Smooth muscle cell (in vitro differentiated cells): ENCODE data around the gene IL26. TPM values are rescaled to one million over a fixed set of nuclear protein-coding genes. Genes with fewer than 3 reads are reported as not detected.

ENCODE experiments used
- DNase-seq: peaks from one replicate; lab custom pipeline; 2025; ENCODE audit not compliant: unreplicated experiment; lab: John Stamatoyannopoulos, UW
- H2AFZ ChIP-seq: fragments of 200-600 bp; sonication (generic); 2 replicates; pipeline ENCODE4 v1.6.0; 2016; ENCODE audit warnings: antibody characterized with exemption, low read depth, mild to moderate bottlenecking
- H3F3A ChIP-seq: fragments of 200-600 bp; sonication (generic); 2 replicates; pipeline ENCODE4 v1.6.0; 2017; ENCODE audit warnings: antibody characterized with exemption, low read depth
- H3K27ac ChIP-seq: fragments of 200-600 bp; sonication (generic); 2 replicates; pipeline ENCODE4 v1.5.1; 2016; ENCODE audit warnings: low read depth, mild to moderate bottlenecking
- H3K27me3 ChIP-seq: fragments of 200-600 bp; sonication (generic); 2 replicates; pipeline ENCODE4 v1.6.1; 2016; ENCODE audit warnings: low read depth, mild to moderate bottlenecking
- H3K36me3 ChIP-seq: fragments of 200-600 bp; sonication (generic); 2 replicates; pipeline ENCODE4 v1.5.1; 2016; ENCODE audit warnings: low read depth
- H3K4me1 ChIP-seq: fragments of 200-600 bp; sonication (generic); 2 replicates; pipeline ENCODE4 v1.5.1; 2016; ENCODE audit warnings: low read depth
- H3K4me2 ChIP-seq: fragments of 200-600 bp; sonication (generic); 2 replicates; pipeline ENCODE4 v1.6.0; 2016; ENCODE audit warnings: mild to moderate bottlenecking
- H3K4me3 ChIP-seq: fragments of 200-600 bp; sonication (generic); 2 replicates; pipeline ENCODE4 v1.5.1; 2016; ENCODE audit warnings: mild to moderate bottlenecking
- H3K79me2 ChIP-seq: fragments of 200-600 bp; sonication (generic); 2 replicates; pipeline ENCODE4 v1.6.0; 2016; ENCODE audit warnings: low read depth, mild to moderate bottlenecking
- H3K9ac ChIP-seq: fragments of 200-600 bp; sonication (generic); 2 replicates; pipeline ENCODE4 v1.6.0; 2016; ENCODE audit warnings: low read depth
- H3K9me3 ChIP-seq: fragments of 200-600 bp; sonication (generic); replicated peaks from 2 replicates; pipeline ENCODE4 v1.5.1; 2016; ENCODE audit warnings: low read depth
- H4K20me1 ChIP-seq: fragments of 200-600 bp; sonication (generic); 2 replicates; pipeline ENCODE4 v1.6.0; 2016; ENCODE audit warnings: low read depth
- CTCF ChIP-seq: fragments of 200-600 bp; sonication (generic); IDR thresholded peaks from 2 replicates; pipeline ENCODE4 v1.5.1; 2017; ENCODE audit warnings: borderline replicate concordance, mild to moderate bottlenecking, antibody characterized with exemption; ENCODE audit not compliant: insufficient read depth, poor library complexity, severe bottlenecking
- WGBS: methylation state at CpG from one replicate; pipeline ENCODE4 v1.1.7; 2016; ENCODE audit warnings: low lambda C conversion rate; 5-methylcytosine and 5-hydroxymethylcytosine counted together
- polyA plus RNA-seq: library from polyadenylated mRNA; unstranded; fragments of >200 nt; fragmentation: Nextera tagmentation; extraction: Ambion mirVana; gene quantifications from 2 replicates; pipeline ENCODE4 v1.2.1, GENCODE V29; 2016
- total RNA-seq: library from RNA; depleted of rRNA; stranded (reverse); fragments of >200 nt; gene quantifications from 2 replicates; pipeline ENCODE4 v1.2.3, GENCODE V29; 2014

The IL26 gene
- total and polyA plus RNA-seq, 2 experiments from 2014 or later = not detected

DNA sequence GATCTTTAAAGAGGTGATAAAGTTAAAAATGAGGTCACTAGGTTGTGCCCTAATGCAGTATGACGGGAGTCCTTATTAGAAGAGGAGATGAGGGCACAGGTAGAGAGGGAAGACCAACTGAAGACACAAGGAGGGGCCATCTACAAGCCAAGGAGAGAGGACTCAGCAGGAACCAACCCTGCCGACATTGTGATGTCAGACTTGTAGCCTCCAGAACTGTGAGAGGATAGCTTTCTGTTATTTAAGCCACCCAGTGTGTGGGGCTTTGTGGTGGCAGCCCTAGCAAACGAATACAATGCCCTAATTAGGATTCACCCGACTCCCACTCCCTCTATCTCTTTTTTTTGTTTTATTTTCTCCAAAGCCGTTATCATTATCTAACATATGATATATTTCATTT is 7.9 kb upstream of the IL26 start:
- WGBS = 79% methylated on average over 5 of the region's 5 CpGs
- Histone ChIP-seq H3K4me2 (no peak overlapping the region), H3K79me2 (no peaks in the 10 kb centered on the region), H3K36me3 (no peaks in the 10 kb centered on the region), H3K27me3 (peaks cover 25% of the 10 kb centered on the region), H3F3A (no peaks in the 10 kb centered on the region), H4K20me1 (no peaks in the 10 kb centered on the region), H3K9ac (no peak overlapping the region), H3K4me1 (peaks cover 8% of the 10 kb centered on the region), H2AFZ (no peak overlapping the region), H3K27ac (no peak overlapping the region), H3K4me3 (no peak overlapping the region), H3K9me3 (no peaks in the 10 kb centered on the region)
- no peak for DNase-seq
- no peak for TF ChIP-seq CTCF

DNA sequence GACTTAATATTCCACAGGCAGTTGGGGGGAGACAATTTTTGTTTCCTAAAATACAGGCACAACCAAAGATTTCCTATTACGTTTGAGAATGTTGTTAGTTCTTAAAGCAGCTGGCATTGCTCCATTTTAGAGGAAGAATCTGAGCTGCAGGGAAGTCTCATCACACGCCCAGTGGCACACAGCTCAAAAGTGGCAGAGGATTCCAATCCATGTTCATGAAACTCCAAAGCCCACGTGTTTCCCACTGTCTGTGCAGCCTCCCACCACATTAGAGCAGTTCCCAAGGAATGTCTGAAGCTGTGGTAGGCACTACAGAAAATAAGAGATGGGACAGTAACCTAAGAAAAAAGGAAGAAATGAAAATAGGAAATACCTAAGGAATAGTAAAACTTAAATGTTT is 6.1 kb upstream of the IL26 start:
- no peaks in the 10 kb centered on the region for H4K20me1 ChIP-seq
- DNase-seq = no peak
- H3K27me3 ChIP-seq = peaks cover 25% of the 10 kb centered on the region
- no peaks in the 10 kb centered on the region for H3K79me2 ChIP-seq
- no peak for TF ChIP-seq CTCF
- H3K9ac ChIP-seq = no peak overlapping the region
- 33% methylated on average over 3 of the region's 3 CpGs for WGBS
- no peak overlapping the region for H3K4me3 ChIP-seq
- no peaks in the 10 kb centered on the region for H3F3A ChIP-seq
- H3K4me1 ChIP-seq = peaks cover under 1% of the 10 kb centered on the region
- no peaks in the 10 kb centered on the region for H3K36me3 ChIP-seq
- H2AFZ ChIP-seq = no peak overlapping the region
- no peaks in the 10 kb centered on the region for H3K9me3 ChIP-seq
- no peak overlapping the region for H3K4me2 ChIP-seq
- H3K27ac ChIP-seq = no peak overlapping the region

GRCh38 chr12:68231229-68231628 is 5.6 kb upstream of the IL26 start:
- no peak overlapping the region for H3K27ac ChIP-seq
- DNase-seq = no peak
- H3K9me3 ChIP-seq = no peaks in the 10 kb centered on the region
- H4K20me1 ChIP-seq = no peaks in the 10 kb centered on the region
- no peaks in the 10 kb centered on the region for H3K79me2 ChIP-seq
- TF ChIP-seq CTCF = no peak
- no peak overlapping the region for H2AFZ ChIP-seq
- no peaks in the 10 kb centered on the region for H3K4me1 ChIP-seq
- peaks cover 25% of the 10 kb centered on the region for H3K27me3 ChIP-seq
- no peak overlapping the region for H3K4me3 ChIP-seq
- H3K9ac ChIP-seq = no peak overlapping the region
- no peaks in the 10 kb centered on the region for H3K36me3 ChIP-seq
- no peaks in the 10 kb centered on the region for H3F3A ChIP-seq
- no peak overlapping the region for H3K4me2 ChIP-seq

DNA sequence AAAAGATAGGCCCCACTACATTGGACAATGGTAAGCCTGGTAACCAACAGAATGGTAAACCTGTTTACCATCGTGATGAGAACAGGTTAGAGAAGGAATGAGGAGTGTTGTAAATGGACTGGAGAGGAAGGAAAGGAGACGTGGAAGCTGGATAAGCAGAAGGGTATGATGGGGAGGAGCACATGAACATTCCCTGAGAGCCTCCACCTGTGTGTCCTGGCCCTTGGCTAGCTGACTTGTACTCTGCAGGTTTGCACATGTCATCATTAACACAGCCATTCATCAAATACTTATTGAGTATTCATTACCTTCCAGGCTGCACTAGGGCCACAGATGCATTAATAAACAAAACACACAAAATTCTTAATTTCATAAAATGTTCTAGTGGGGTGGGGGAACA is 4.3 kb upstream of the IL26 start:
- H2AFZ ChIP-seq = no peak overlapping the region
- no peak overlapping the region for H3K27ac ChIP-seq
- no peaks in the 10 kb centered on the region for H3K79me2 ChIP-seq
- no peaks in the 10 kb centered on the region for H3K4me1 ChIP-seq
- no peak for DNase-seq
- H3K4me3 ChIP-seq = no peak overlapping the region
- no peaks in the 10 kb centered on the region for H3F3A ChIP-seq
- WGBS = 84% methylated on average over 2 of the region's 2 CpGs
- no peak for TF ChIP-seq CTCF
- no peaks in the 10 kb centered on the region for H3K36me3 ChIP-seq
- H3K9ac ChIP-seq = no peak overlapping the region
- no peaks in the 10 kb centered on the region for H4K20me1 ChIP-seq
- H3K9me3 ChIP-seq = no peaks in the 10 kb centered on the region
- peaks cover 30% of the 10 kb centered on the region for H3K27me3 ChIP-seq
- H3K4me2 ChIP-seq = no peak overlapping the region
